ENCODE results near the gene ZNF138. TPM values are rescaled to one million over a fixed set of nuclear protein-coding genes. Genes with fewer than 3 reads are reported as not detected.

ZNF138 gene
- total and polyA plus RNA-seq, 2 experiments from 2014 or later = 48.7 to 68.4 TPM

- TF ChIP-seq, protein P1, sequence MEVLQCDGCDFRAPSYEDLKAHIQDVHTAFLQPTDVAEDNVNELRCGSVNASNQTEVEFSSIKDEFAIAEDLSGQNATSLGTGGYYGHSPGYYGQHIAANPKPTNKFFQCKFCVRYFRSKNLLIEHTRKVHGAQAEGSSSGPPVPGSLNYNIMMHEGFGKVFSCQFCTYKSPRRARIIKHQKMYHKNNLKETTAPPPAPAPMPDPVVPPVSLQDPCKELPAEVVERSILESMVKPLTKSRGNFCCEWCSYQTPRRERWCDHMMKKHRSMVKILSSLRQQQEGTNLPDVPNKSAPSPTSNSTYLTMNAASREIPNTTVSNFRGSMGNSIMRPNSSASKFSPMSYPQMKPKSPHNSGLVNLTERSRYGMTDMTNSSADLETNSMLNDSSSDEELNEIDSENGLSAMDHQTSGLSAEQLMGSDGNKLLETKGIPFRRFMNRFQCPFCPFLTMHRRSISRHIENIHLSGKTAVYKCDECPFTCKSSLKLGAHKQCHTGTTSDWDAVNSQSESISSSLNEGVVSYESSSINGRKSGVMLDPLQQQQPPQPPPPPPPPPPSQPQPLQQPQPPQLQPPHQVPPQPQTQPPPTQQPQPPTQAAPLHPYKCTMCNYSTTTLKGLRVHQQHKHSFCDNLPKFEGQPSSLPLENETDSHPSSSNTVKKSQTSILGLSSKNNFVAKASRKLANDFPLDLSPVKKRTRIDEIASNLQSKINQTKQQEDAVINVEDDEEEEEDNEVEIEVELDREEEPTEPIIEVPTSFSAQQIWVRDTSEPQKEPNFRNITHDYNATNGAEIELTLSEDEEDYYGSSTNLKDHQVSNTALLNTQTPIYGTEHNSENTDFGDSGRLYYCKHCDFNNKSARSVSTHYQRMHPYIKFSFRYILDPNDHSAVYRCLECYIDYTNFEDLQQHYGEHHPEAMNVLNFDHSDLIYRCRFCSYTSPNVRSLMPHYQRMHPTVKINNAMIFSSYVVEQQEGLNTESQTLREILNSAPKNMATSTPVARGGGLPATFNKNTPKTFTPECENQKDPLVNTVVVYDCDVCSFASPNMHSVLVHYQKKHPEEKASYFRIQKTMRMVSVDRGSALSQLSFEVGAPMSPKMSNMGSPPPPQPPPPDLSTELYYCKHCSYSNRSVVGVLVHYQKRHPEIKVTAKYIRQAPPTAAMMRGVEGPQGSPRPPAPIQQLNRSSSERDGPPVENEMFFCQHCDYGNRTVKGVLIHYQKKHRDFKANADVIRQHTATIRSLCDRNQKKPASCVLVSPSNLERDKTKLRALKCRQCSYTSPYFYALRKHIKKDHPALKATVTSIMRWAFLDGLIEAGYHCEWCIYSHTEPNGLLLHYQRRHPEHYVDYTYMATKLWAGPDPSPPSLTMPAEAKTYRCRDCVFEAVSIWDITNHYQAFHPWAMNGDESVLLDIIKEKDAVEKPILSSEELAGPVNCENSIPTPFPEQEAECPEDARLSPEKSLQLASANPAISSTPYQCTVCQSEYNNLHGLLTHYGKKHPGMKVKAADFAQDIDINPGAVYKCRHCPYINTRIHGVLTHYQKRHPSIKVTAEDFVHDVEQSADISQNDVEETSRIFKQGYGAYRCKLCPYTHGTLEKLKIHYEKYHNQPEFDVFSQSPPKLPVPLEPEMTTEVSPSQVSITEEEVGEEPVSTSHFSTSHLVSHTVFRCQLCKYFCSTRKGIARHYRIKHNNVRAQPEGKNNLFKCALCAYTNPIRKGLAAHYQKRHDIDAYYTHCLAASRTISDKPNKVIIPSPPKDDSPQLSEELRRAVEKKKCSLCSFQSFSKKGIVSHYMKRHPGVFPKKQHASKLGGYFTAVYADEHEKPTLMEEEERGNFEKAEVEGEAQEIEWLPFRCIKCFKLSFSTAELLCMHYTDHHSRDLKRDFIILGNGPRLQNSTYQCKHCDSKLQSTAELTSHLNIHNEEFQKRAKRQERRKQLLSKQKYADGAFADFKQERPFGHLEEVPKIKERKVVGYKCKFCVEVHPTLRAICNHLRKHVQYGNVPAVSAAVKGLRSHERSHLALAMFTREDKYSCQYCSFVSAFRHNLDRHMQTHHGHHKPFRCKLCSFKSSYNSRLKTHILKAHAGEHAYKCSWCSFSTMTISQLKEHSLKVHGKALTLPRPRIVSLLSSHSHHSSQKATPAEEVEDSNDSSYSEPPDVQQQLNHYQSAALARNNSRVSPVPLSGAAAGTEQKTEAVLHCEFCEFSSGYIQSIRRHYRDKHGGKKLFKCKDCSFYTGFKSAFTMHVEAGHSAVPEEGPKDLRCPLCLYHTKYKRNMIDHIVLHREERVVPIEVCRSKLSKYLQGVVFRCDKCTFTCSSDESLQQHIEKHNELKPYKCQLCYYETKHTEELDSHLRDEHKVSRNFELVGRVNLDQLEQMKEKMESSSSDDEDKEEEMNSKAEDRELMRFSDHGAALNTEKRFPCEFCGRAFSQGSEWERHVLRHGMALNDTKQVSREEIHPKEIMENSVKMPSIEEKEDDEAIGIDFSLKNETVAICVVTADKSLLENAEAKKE (CRISPR knock-in tag; IDR thresholded peaks at IDR 0.05) = no peak
- TF ChIP-seq STAT1 (IDR thresholded peaks at IDR 0.05; ENCODE audit: unreplicated experiment) = no peak
These were observed 45.7 kb downstream of the ZNF138 start (continued) for GRCh38 chr7:64839910-64840309.

DNA sequence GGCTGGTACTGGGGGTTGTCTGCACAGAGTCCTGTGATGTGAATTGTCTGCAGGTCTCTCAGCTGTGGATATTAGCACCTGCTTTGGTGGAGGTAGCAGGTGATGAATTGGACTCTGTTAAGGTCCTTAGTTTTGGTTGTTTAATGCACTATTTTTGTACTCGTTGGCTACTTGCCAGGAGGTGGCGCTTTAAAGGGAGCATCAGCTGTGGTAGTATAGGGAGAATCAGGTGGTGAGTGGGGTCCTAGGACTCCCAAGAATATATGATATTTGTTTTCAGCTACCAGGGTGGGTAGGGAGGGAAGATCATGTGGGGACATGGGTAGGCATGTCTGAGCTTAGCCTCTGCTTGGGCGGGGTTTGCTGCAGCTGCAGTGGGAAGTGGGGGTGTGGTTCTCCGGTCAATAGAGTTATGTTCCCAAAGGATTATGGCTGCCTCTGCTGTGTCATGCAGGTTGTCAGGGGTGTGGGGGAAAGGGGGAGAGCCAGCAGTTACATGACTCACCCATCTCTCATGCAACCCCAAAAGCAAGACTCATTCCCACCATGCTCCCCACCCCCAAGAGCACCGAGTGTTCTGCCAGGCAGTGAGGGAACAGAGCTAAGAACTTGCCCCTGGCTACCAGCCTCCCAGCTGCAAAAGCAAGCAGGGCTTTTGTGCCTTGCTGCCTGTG is 55.2 kb downstream of the ZNF138 start:
- H3K36me3 Mint-ChIP-seq (ENCODE audit: low read depth) = no peaks in the 10 kb centered on the region
- ATAC-seq = peak; percentile 69
- H3K4me2 ChIP-seq = no peak overlapping the region
- H3K27ac Mint-ChIP-seq = 0 out of 2 replicates have a peak overlapping the region, but pooled peaks have one; percentile 48
- peaks cover 5% of the 10 kb centered on the region for H3K27me3 Mint-ChIP-seq (ENCODE audit: insufficient read depth, low read depth, poor library complexity)
- peak; percentile 64 for DNase-seq (ENCODE audit: low spot score)
- no peak overlapping the region for H3K27ac ChIP-seq (ENCODE audit: low read depth)
- no peaks in the 10 kb centered on the region for H3K9me3 Mint-ChIP-seq
- no peaks in the 10 kb centered on the region for H3K36me3 ChIP-seq (ENCODE audit: insufficient read depth)
- no peaks in the 10 kb centered on the region for H3K27me3 ChIP-seq (ENCODE audit: insufficient read depth)
- peaks cover 9% of the 10 kb centered on the region for H3K4me1 Mint-ChIP-seq
- no peaks in the 10 kb centered on the region for H3F3A ChIP-seq (replicated peaks; ENCODE audit: low read depth)
- H2AFZ ChIP-seq = peak overlapping the region; percentile 38; the same call in 1 of the 2 replicates
- no peak overlapping the region for H3K4me3 ChIP-seq
- H4K20me1 ChIP-seq (replicated peaks; ENCODE audit: insufficient read depth) = no peaks in the 10 kb centered on the region
- no peaks in the 10 kb centered on the region for H3K9me2 ChIP-seq (ENCODE audit: insufficient read depth)
- no peaks in the 10 kb centered on the region for H3K4me1 ChIP-seq (ENCODE audit: insufficient read depth)
- TF ChIP-seq NANOG (IDR thresholded peaks at IDR 0.05; ENCODE audit: borderline replicate concordance) = no peak
- TF ChIP-seq CTCF (conservative IDR thresholded peaks at IDR 0.05; ENCODE audit: low read depth in 2 of 2) = peak; percentile 59 to 67
- no peak for TF ChIP-seq CREB1 (CRISPR knock-in tag; IDR thresholded peaks at IDR 0.05; ENCODE audit: low read depth)
- no peaks in the 10 kb centered on the region for H3K79me2 ChIP-seq (replicated peaks; ENCODE audit: insufficient read depth)
- H3K4me3 Mint-ChIP-seq = no peak overlapping the region

Data from GM23338 (cell line).